Measurements from ENCODE around the gene SH3BP5. TPM values are rescaled to one million over a fixed set of nuclear protein-coding genes. Genes with fewer than 3 reads are reported as not detected.
A peak's percentile ranks its signal among the peaks of the same experiment; 100 is the strongest.

Gene SH3BP5
- polyA plus RNA-seq, 2 donors, result 8.6 to 13.6 TPM

- Histone ChIP-seq H3K4me3 (ENCODE audit: low read depth in 1 of 2, low read length in 2 of 2) (no peak overlapping the region), H3K36me3 (ENCODE audit: control insufficient read depth in 2 of 2, insufficient read depth in 2 of 2, low read length in 1 of 2) (no peaks in the 10 kb centered on the region), H3K27ac (ENCODE audit: low read depth in 2 of 2, low read length in 1 of 2) (peak overlapping the region; percentile 29 to 36), H3K9me3 (ENCODE audit: control insufficient read depth in 2 of 2, insufficient read depth in 1 of 2, low read depth in 1 of 2, low read length in 1 of 2) (no peaks in the 10 kb centered on the region), H3K4me1 (ENCODE audit: control insufficient read depth in 2 of 2, insufficient read depth in 2 of 2, low read length in 1 of 2) (peaks cover 0 to 2% of the 10 kb centered on the region in 2 donors), H3K27me3 (ENCODE audit: control insufficient read depth in 1 of 2, insufficient read depth in 2 of 2, low read length in 2 of 2) (no peaks in the 10 kb centered on the region)
- 67 to 73% methylated on average over 13 of the region's 13 CpGs for WGBS, 2 donors
Observed at GRCh38 chr3:15287565-15288330, 44.6 kb downstream of the SH3BP5 start.

GRCh38 chr3:15286022-15286421, 46.4 kb downstream of the SH3BP5 start:
- Histone ChIP-seq H3K27me3 (ENCODE audit: control insufficient read depth in 1 of 2, insufficient read depth in 2 of 2, low read length in 2 of 2) (no peaks in the 10 kb centered on the region), H3K4me3 (ENCODE audit: low read depth in 1 of 2, low read length in 2 of 2) (no peak overlapping the region), H3K4me1 (ENCODE audit: control insufficient read depth in 2 of 2, insufficient read depth in 2 of 2, low read length in 1 of 2) (no peaks in the 10 kb centered on the region), H3K36me3 (ENCODE audit: control insufficient read depth in 2 of 2, insufficient read depth in 2 of 2, low read length in 1 of 2) (no peaks in the 10 kb centered on the region), H3K9me3 (ENCODE audit: control insufficient read depth in 2 of 2, insufficient read depth in 1 of 2, low read depth in 1 of 2, low read length in 1 of 2) (no peaks in the 10 kb centered on the region), H3K27ac (ENCODE audit: low read depth in 2 of 2, low read length in 1 of 2) (no peak overlapping the region)
- WGBS, 2 donors, result 88% methylated on average over 8 of the region's 8 CpGs

- 77 to 80% methylated on average over 5 of the region's 5 CpGs for WGBS, 2 donors
- H3K27me3 ChIP-seq (ENCODE audit: control insufficient read depth in 1 of 2, insufficient read depth in 2 of 2, low read length in 2 of 2), result no peaks in the 10 kb centered on the region
- no peaks in the 10 kb centered on the region for H3K36me3 ChIP-seq (ENCODE audit: control insufficient read depth in 2 of 2, insufficient read depth in 2 of 2, low read length in 1 of 2)
- H3K27ac ChIP-seq (ENCODE audit: low read depth in 2 of 2, low read length in 1 of 2), result no peak overlapping the region
- no peaks in the 10 kb centered on the region for H3K9me3 ChIP-seq (ENCODE audit: control insufficient read depth in 2 of 2, insufficient read depth in 1 of 2, low read depth in 1 of 2, low read length in 1 of 2)
- H3K4me3 ChIP-seq (ENCODE audit: low read depth in 1 of 2, low read length in 2 of 2), result no peak overlapping the region
- H3K4me1 ChIP-seq (ENCODE audit: control insufficient read depth in 2 of 2, insufficient read depth in 2 of 2, low read length in 1 of 2), result peaks cover 4% of the 10 kb centered on the region in 2 donors
Observed at GRCh38 chr3:15284121-15284889, 48.1 kb downstream of the SH3BP5 start.

GRCh38 chr3:15283702-15284101, 48.7 kb downstream of the SH3BP5 start:
- no peaks in the 10 kb centered on the region for H3K9me3 ChIP-seq (ENCODE audit: control insufficient read depth in 2 of 2, insufficient read depth in 1 of 2, low read depth in 1 of 2, low read length in 1 of 2)
- 78 to 91% methylated on average over 1 of the region's 1 CpG for WGBS, 2 donors
- H3K36me3 ChIP-seq (ENCODE audit: control insufficient read depth in 2 of 2, insufficient read depth in 2 of 2, low read length in 1 of 2), result no peaks in the 10 kb centered on the region
- no peak overlapping the region for H3K4me3 ChIP-seq (ENCODE audit: low read depth in 1 of 2, low read length in 2 of 2)
- no peaks in the 10 kb centered on the region for H3K27me3 ChIP-seq (ENCODE audit: control insufficient read depth in 1 of 2, insufficient read depth in 2 of 2, low read length in 2 of 2)
- peaks cover 4% of the 10 kb centered on the region in 2 donors for H3K4me1 ChIP-seq (ENCODE audit: control insufficient read depth in 2 of 2, insufficient read depth in 2 of 2, low read length in 1 of 2)
- no peak overlapping the region for H3K27ac ChIP-seq (ENCODE audit: low read depth in 2 of 2, low read length in 1 of 2)

GRCh38 chr3:15281817-15282216, 50.6 kb downstream of the SH3BP5 start:
- Histone ChIP-seq H3K36me3 (ENCODE audit: control insufficient read depth in 2 of 2, insufficient read depth in 2 of 2, low read length in 1 of 2) (no peaks in the 10 kb centered on the region), H3K4me1 (ENCODE audit: control insufficient read depth in 2 of 2, insufficient read depth in 2 of 2, low read length in 1 of 2) (peaks cover 4% of the 10 kb centered on the region in 2 donors), H3K27me3 (ENCODE audit: control insufficient read depth in 1 of 2, insufficient read depth in 2 of 2, low read length in 2 of 2) (no peaks in the 10 kb centered on the region), H3K9me3 (ENCODE audit: control insufficient read depth in 2 of 2, insufficient read depth in 1 of 2, low read depth in 1 of 2, low read length in 1 of 2) (no peaks in the 10 kb centered on the region), H3K27ac (ENCODE audit: low read depth in 2 of 2, low read length in 1 of 2) (no peak overlapping the region), H3K4me3 (ENCODE audit: low read depth in 1 of 2, low read length in 2 of 2) (no peak overlapping the region)
- 97% methylated on average over 9 of the region's 9 CpGs for WGBS, 2 donors

GRCh38 chr3:15280853-15281532, 51.4 kb downstream of the SH3BP5 start:
- Histone ChIP-seq H3K27ac (ENCODE audit: low read depth in 2 of 2, low read length in 1 of 2) (no peak overlapping the region), H3K4me1 (ENCODE audit: control insufficient read depth in 2 of 2, insufficient read depth in 2 of 2, low read length in 1 of 2) (peaks cover 4% of the 10 kb centered on the region in 2 donors), H3K4me3 (ENCODE audit: low read depth in 1 of 2, low read length in 2 of 2) (no peak overlapping the region), H3K27me3 (ENCODE audit: control insufficient read depth in 1 of 2, insufficient read depth in 2 of 2, low read length in 2 of 2) (no peaks in the 10 kb centered on the region), H3K9me3 (ENCODE audit: control insufficient read depth in 2 of 2, insufficient read depth in 1 of 2, low read depth in 1 of 2, low read length in 1 of 2) (no peaks in the 10 kb centered on the region), H3K36me3 (ENCODE audit: control insufficient read depth in 2 of 2, insufficient read depth in 2 of 2, low read length in 1 of 2) (no peaks in the 10 kb centered on the region)
- 89 to 93% methylated on average over 10 of the region's 10 CpGs for WGBS, 2 donors

GRCh38 chr3:15279671-15280402, 52.5 kb downstream of the SH3BP5 start:
- H3K4me1 ChIP-seq (ENCODE audit: control insufficient read depth in 2 of 2, insufficient read depth in 2 of 2, low read length in 1 of 2), result peaks cover 4% of the 10 kb centered on the region in 2 donors
- H3K36me3 ChIP-seq (ENCODE audit: control insufficient read depth in 2 of 2, insufficient read depth in 2 of 2, low read length in 1 of 2), result no peaks in the 10 kb centered on the region
- no peak overlapping the region for H3K4me3 ChIP-seq (ENCODE audit: low read depth in 1 of 2, low read length in 2 of 2)
- WGBS, 2 donors, result 61 to 78% methylated on average over 12 of the region's 12 CpGs
- H3K27ac ChIP-seq (ENCODE audit: low read depth in 2 of 2, low read length in 1 of 2), result no peak overlapping the region
- H3K9me3 ChIP-seq (ENCODE audit: control insufficient read depth in 2 of 2, insufficient read depth in 1 of 2, low read depth in 1 of 2, low read length in 1 of 2), result no peaks in the 10 kb centered on the region
- no peaks in the 10 kb centered on the region for H3K27me3 ChIP-seq (ENCODE audit: control insufficient read depth in 1 of 2, insufficient read depth in 2 of 2, low read length in 2 of 2)

GRCh38 chr3:15279205-15279604, 53.2 kb downstream of the SH3BP5 start:
- Histone ChIP-seq H3K4me1 (ENCODE audit: control insufficient read depth in 2 of 2, insufficient read depth in 2 of 2, low read length in 1 of 2) (peaks cover 4% of the 10 kb centered on the region in 2 donors), H3K9me3 (ENCODE audit: control insufficient read depth in 2 of 2, insufficient read depth in 1 of 2, low read depth in 1 of 2, low read length in 1 of 2) (no peaks in the 10 kb centered on the region), H3K27me3 (ENCODE audit: control insufficient read depth in 1 of 2, insufficient read depth in 2 of 2, low read length in 2 of 2) (no peaks in the 10 kb centered on the region), H3K4me3 (ENCODE audit: low read depth in 1 of 2, low read length in 2 of 2) (no peak overlapping the region), H3K27ac (ENCODE audit: low read depth in 2 of 2, low read length in 1 of 2) (no peak overlapping the region), H3K36me3 (ENCODE audit: control insufficient read depth in 2 of 2, insufficient read depth in 2 of 2, low read length in 1 of 2) (no peaks in the 10 kb centered on the region)
- WGBS, 2 donors, result 72 to 78% methylated on average over 4 of the region's 4 CpGs

GRCh38 chr3:15277861-15278500, 54.4 kb downstream of the SH3BP5 start:
- 84 to 85% methylated on average over 13 of the region's 13 CpGs for WGBS, 2 donors
- no peak overlapping the region for H3K27ac ChIP-seq (ENCODE audit: low read depth in 2 of 2, low read length in 1 of 2)

More at GRCh38 chr3:15277861-15278500, 54.4 kb downstream of the SH3BP5 start:
- H3K36me3 ChIP-seq (ENCODE audit: control insufficient read depth in 2 of 2, insufficient read depth in 2 of 2, low read length in 1 of 2), result no peaks in the 10 kb centered on the region
- peaks cover 4% of the 10 kb centered on the region in 2 donors for H3K4me1 ChIP-seq (ENCODE audit: control insufficient read depth in 2 of 2, insufficient read depth in 2 of 2, low read length in 1 of 2)
- no peak overlapping the region for H3K4me3 ChIP-seq (ENCODE audit: low read depth in 1 of 2, low read length in 2 of 2)
- no peaks in the 10 kb centered on the region for H3K27me3 ChIP-seq (ENCODE audit: control insufficient read depth in 1 of 2, insufficient read depth in 2 of 2, low read length in 2 of 2)
- H3K9me3 ChIP-seq (ENCODE audit: control insufficient read depth in 2 of 2, insufficient read depth in 1 of 2, low read depth in 1 of 2, low read length in 1 of 2), result no peaks in the 10 kb centered on the region

Data from esophagus (tissue), 2 donors.